K562 (cell line): ENCODE measurements around the gene HSPA1L. TPM values are rescaled to one million over a fixed set of nuclear protein-coding genes. Genes with fewer than 3 reads are reported as not detected.

ENCODE experiments used
- ATAC-seq: fragments of 200-7000 bp; cut with Tn5 transposase; 3 replicates; pipeline ENCODE4 v1.9.1; 2020; ENCODE audit warnings: moderate library complexity
- BruUV-seq: library from RNA; stranded (reverse); fragments of 400-500 nt; replicated peaks from 2 replicates; lab custom pipeline; 2021; lab: Mats Ljungman, UMichigan
- CTCF ChIA-PET: fragments of 300-600 bp; formaldehyde crosslinking; extraction: SDS; loops from one replicate; lab custom pipeline; 2021; ENCODE audit warnings: low intra/inter-chr PET ratio; lab: Yijun Ruan, JAX
- POLR2A ChIA-PET: fragments of 300-600, 350-650 bp; sonication (Branson Sonifier 250); formaldehyde crosslinking; extraction: SDS; loops from one replicate; lab custom pipeline; 2021; ENCODE audit warnings: antibody characterized with exemption, inconsistent platforms; lab: Yijun Ruan, JAX
- DNase-seq, 4 experiments: peaks; one replicate each; pipeline versions ENCODE4 v3.0.0 to v3.0.0-alpha.2; 2011 to 2018; ENCODE audit warnings: low spot score in 3 of 4, mixed read lengths in 3 of 4; ENCODE audit errors: extremely low read depth in 1 of 4
- FAIRE-seq: peaks from 2 replicates; lab custom pipeline; 2011; peaks lifted over from hg19 to GRCh38; lab: Jason Lieb, UNC
- H2AFZ ChIP-seq: 2 replicates; pipeline ENCODE4 v1.6.0; 2011; ENCODE audit warnings: low read depth, low read length, control low read depth, inconsistent platforms
- H3K27ac ChIP-seq: fragments of 200-600 bp; 3 replicates; pipeline ENCODE4 v1.8.0; 2011; ENCODE audit warnings: low read depth, mild to moderate bottlenecking, control low read depth, inconsistent platforms, low read length, moderate library complexity, mixed read lengths; ENCODE audit errors: extremely low read depth
- H3K27me3 ChIP-seq, 2 experiments: fragments of 300-600 bp in 1 of 2; 2 replicates in 1 of 2; 3 replicates in 1 of 2; pipeline versions ENCODE4 v1.6.0 to v1.8.0; 2011; ENCODE audit warnings: inconsistent platforms in 2 of 2, low read length in 2 of 2, mild to moderate bottlenecking in 1 of 2, mixed read lengths in 1 of 2, moderate library complexity in 1 of 2; ENCODE audit not compliant: control insufficient read depth in 2 of 2, insufficient read depth in 2 of 2
- H3K36me3 ChIP-seq: fragments of 300-600 bp; 3 replicates; pipeline ENCODE4 v1.8.0; 2011; ENCODE audit warnings: mild to moderate bottlenecking, low read length, inconsistent platforms; ENCODE audit not compliant: control insufficient read depth, insufficient read depth
- H3K4me1 ChIP-seq, 2 experiments: fragments of 200-600 bp in 1 of 2; replicated peaks in 1 of 2; 2 replicates in 1 of 2; 3 replicates in 1 of 2; pipeline versions ENCODE4 v1.5.1 to v1.8.0; 2011; ENCODE audit warnings: inconsistent platforms in 2 of 2, low read length in 2 of 2, mild to moderate bottlenecking in 1 of 2, mixed read lengths in 1 of 2, moderate library complexity in 1 of 2; ENCODE audit not compliant: control insufficient read depth in 2 of 2, insufficient read depth in 2 of 2
- H3K4me2 ChIP-seq: 2 replicates; pipeline ENCODE4 v1.6.1; 2011; ENCODE audit warnings: low read length, control low read depth, inconsistent platforms, mixed read lengths; ENCODE audit not compliant: insufficient read depth
- H3K4me3 ChIP-seq: fragments of 200-600 bp; sonication (generic), shearing (Covaris generic); 2 replicates; pipeline ENCODE4 v1.5.1; 2016; ENCODE audit warnings: control low read depth, inconsistent platforms
- H3K79me2 ChIP-seq: fragments of 200-600 bp; 3 replicates; pipeline ENCODE4 v1.8.0; 2011; ENCODE audit warnings: low read length, inconsistent platforms; ENCODE audit not compliant: control insufficient read depth, insufficient read depth
- H3K9ac ChIP-seq, 2 experiments: 2 replicates each; pipeline versions ENCODE4 v1.6.0 to v1.6.1; 2011; ENCODE audit warnings: low read depth in 2 of 2, low read length in 2 of 2, control low read depth in 1 of 2, inconsistent platforms in 1 of 2, mild to moderate bottlenecking in 1 of 2, mixed read lengths in 1 of 2; ENCODE audit not compliant: insufficient read depth in 1 of 2
- H3K9me1 ChIP-seq: one replicate; pipeline ENCODE4 v1.6.0; 2011; ENCODE audit warnings: inconsistent platforms, mild to moderate bottlenecking, low read length, moderate library complexity; ENCODE audit not compliant: control insufficient read depth, insufficient read depth
- H3K9me3 ChIP-seq: replicated peaks from 2 replicates; pipeline ENCODE4 v1.5.1; 2011; ENCODE audit warnings: low read depth, low read length, inconsistent platforms; ENCODE audit not compliant: control insufficient read depth, insufficient read depth
- H4K20me1 ChIP-seq: replicated peaks from 2 replicates; pipeline ENCODE4 v1.6.1; 2011; ENCODE audit warnings: low read length, inconsistent platforms, mixed read lengths; ENCODE audit not compliant: control insufficient read depth, insufficient read depth
- CREM ChIP-seq: IDR thresholded peaks from 2 replicates; pipeline ENCODE4 v1.6.1; 2014; ENCODE audit warnings: antibody characterized with exemption, low read depth
- EHMT2 ChIP-seq: fragments of 450-650 bp; IDR thresholded peaks from 2 replicates; pipeline ENCODE4 v1.6.1; 2018; ENCODE audit warnings: antibody characterized with exemption
- ELK3 ChIP-seq: fragments of 450-650 bp; formaldehyde crosslinking; IDR thresholded peaks from 2 replicates; pipeline ENCODE4 v1.4.0; 2020; ENCODE audit warnings: mild to moderate bottlenecking
- MEF2A ChIP-seq: IDR thresholded peaks from 2 replicates; pipeline ENCODE4 v1.6.1; 2011; ENCODE audit warnings: low read depth, mild to moderate bottlenecking, low read length, moderate library complexity; ENCODE audit not compliant: control insufficient read depth
- MYC ChIP-seq, 2 experiments: fragments of 250-450 bp in 1 of 2; sonication (Bioruptor Pico) in 1 of 2; IDR thresholded peaks; 2 replicates each; pipeline versions ENCODE4 v1.5.1 to v1.6.1; 2012 to 2021; ENCODE audit warnings: low read depth in 2 of 2, borderline replicate concordance in 1 of 2, improper control_type of control experiment in 1 of 2, low read length in 1 of 2, mild to moderate bottlenecking in 1 of 2, moderate library complexity in 1 of 2
- NBN ChIP-seq: fragments of 450-650 bp; IDR thresholded peaks from 2 replicates; pipeline ENCODE4 v1.6.1; 2016; ENCODE audit warnings: low read depth, mild to moderate bottlenecking
- POLR3A ChIP-seq: IDR thresholded peaks from 2 replicates; pipeline ENCODE4 v1.6.1; 2011; ENCODE audit warnings: borderline replicate concordance, mild to moderate bottlenecking, moderate library complexity; ENCODE audit not compliant: insufficient read length, insufficient read depth; ENCODE audit errors: extremely low read depth
- TBL1XR1 ChIP-seq, 2 experiments: IDR thresholded peaks; 2 replicates each; pipeline ENCODE4 v1.6.1; 2012; ENCODE audit warnings: improper control_type of control experiment in 2 of 2, low read length in 2 of 2, mild to moderate bottlenecking in 1 of 2
- ZNF277 ChIP-seq: fragments of 250-450 bp; sonication (Bioruptor Pico); IDR thresholded peaks from 2 replicates; pipeline ENCODE4 v1.8.0; 2022; ENCODE audit warnings: inconsistent platforms, mild to moderate bottlenecking, moderate library complexity, borderline replicate concordance
- WGBS: fragments of 100-300 bp; shearing (Covaris generic); methylation state at CpG from one replicate; pipeline ENCODE4 v1.1.6; 2016; ENCODE audit warnings: low coverage, mixed read lengths; ENCODE audit not compliant: insufficient coverage; ENCODE audit errors: missing lambda C conversion rate; 5-methylcytosine and 5-hydroxymethylcytosine counted together
- in situ Hi-C: fragments of 300-500 bp; cut with MboI; formaldehyde crosslinking; loops from 4 replicates; pipeline ENCODE4 v1.15.0; 2018; ENCODE audit warnings: inconsistent platforms, mixed read lengths
- intact Hi-C: fragments of 100-400 bp; cut with micrococcal nuclease; formaldehyde crosslinking; loops from 2 replicates; pipeline ENCODE4 v1.14.2; 2022
- polyA plus RNA-seq, 8 experiments: library from polyadenylated mRNA; depleted of rRNA in 4 of 8; stranded (reverse) in 5 of 8; unstranded in 3 of 8; fragments of >200 nt; fragmentation: Nextera tagmentation in 2 of 8; fragmentation: Illumina TruSeq in 1 of 8; extraction: Ambion mirVana in 2 of 8; extraction: Trizol in 1 of 8; gene quantifications; 2 replicates each; pipeline versions ENCODE4 v1.2.1 to v1.2.3, GENCODE V29; 2011 to 2014; ENCODE audit warnings: inconsistent platforms in 1 of 8, missing spikeins in 1 of 8
- total RNA-seq, 7 experiments: library from RNA; depleted of rRNA in 6 of 7; stranded (reverse); fragments of >200 nt in 6 of 7; fragmentation: Illumina TruSeq in 2 of 7; extraction: Trizol in 2 of 7; gene quantifications; 2 replicates each; pipeline versions ENCODE4 v1.2.1 to v1.2.3, GENCODE V29; 2011 to 2021; ENCODE audit warnings: low replicate concordance in 1 of 7
- TF ChIP-seq, protein P1 (sequence below), 2 experiments: fragments of 150-350 bp in 1 of 2; IDR thresholded peaks; 2 replicates each; pipeline ENCODE4 v1.6.1; 2012 to 2016; ENCODE audit warnings: low read depth in 2 of 2, low read length in 2 of 2, mild to moderate bottlenecking in 1 of 2, moderate library complexity in 1 of 2
- TF ChIP-seq, protein P2 (sequence below): fragments of 450-650 bp; IDR thresholded peaks from 2 replicates; pipeline ENCODE4 v1.6.1; 2017; ENCODE audit warnings: mild to moderate bottlenecking, moderate library complexity

HSPA1L gene
- total and polyA plus RNA-seq, 9 of the 15 experiments (the other 6 are each of a cell fraction or from before 2014, with no cell fraction given), result 0.14 to 2.1 (median 1.3) TPM

GRCh38 chr6:31768363-31769257 lies 46.5 kb downstream of the HSPA1L start:
- peak overlapping the region; percentile 73 for H2AFZ ChIP-seq
- H3K9me3 ChIP-seq, result no peaks in the 10 kb centered on the region
- no peak overlapping the region for H3K27ac ChIP-seq
- BruUV-seq, result no TSS peak
- DNase-seq, result no peak
- in situ Hi-C loops (loop anchor here (5.0 kb wide), 1 partner anchor 81 kb away; no protein-coding TSS in a partner anchor), intact Hi-C loops (loop anchor here (1.0 kb wide), 2 partner anchors 39 to 88 kb away; partner anchors contain the start of gene DDAH2)
- H3K9me1 ChIP-seq, result peaks cover 4% of the 10 kb centered on the region
- ATAC-seq, result no peak
- no peaks in the 10 kb centered on the region for H4K20me1 ChIP-seq
- peak overlapping the region in 1 of 2 experiments; percentile 67; a peak in 1 of 4 replicates for H3K9ac ChIP-seq
- FAIRE-seq, result no peak
- H3K79me2 ChIP-seq, result no peaks in the 10 kb centered on the region
- ChIA-PET CTCF (interaction anchor here (1.2 to 2.9 kb wide), 3 partner anchors 39 to 88 kb away, joined by 3 to 35 read pairs (median 18); partner anchors contain the start of genes DDAH2 and LY6G5C), POLR2A (interaction anchor here (0.6 to 5.9 kb wide), 19 partner anchors 9 to 116 kb away, joined by 3 to 75 read pairs (median 6); partner anchors contain the start of genes BAG6, GPANK1, HSPA1B and MSH5)
- WGBS, result 72% methylated on average over 18 of the region's 18 CpGs
- H3K27me3 ChIP-seq, result no peaks in the 10 kb centered on the region
- no peak overlapping the region for H3K4me3 ChIP-seq
- no peak overlapping the region; the same call in 1 of the 2 replicates for H3K4me2 ChIP-seq
- H3K36me3 ChIP-seq, result peaks cover 8% of the 10 kb centered on the region; the same call in 2 of the 3 replicates
- H3K4me1 ChIP-seq, result peaks cover 21 to 65% of the 10 kb centered on the region in 2 experiments; a peak in 4 of 5 replicates
- TF ChIP-seq MEF2A, result no peak
- no peak for TF ChIP-seq NBN
- TF ChIP-seq MYC (IDR thresholded peaks at IDR 0.05; ENCODE audit: low read depth, low read length), result no peak
- 0 out of 2 replicates have a peak, but pooled peaks have one; percentile 33 for TF ChIP-seq MYC (CRISPR knock-in tag; IDR thresholded peaks at IDR 0.05; ENCODE audit: borderline replicate concordance, low read depth)
- no peak for TF ChIP-seq TBL1XR1 (IDR thresholded peaks at IDR 0.05; ENCODE audit: low read length in 2 of 2)
- no peak for TF ChIP-seq POLR3A
- no peak for TF ChIP-seq ELK3
- TF ChIP-seq CREM, result no peak
- TF ChIP-seq, protein P1, sequence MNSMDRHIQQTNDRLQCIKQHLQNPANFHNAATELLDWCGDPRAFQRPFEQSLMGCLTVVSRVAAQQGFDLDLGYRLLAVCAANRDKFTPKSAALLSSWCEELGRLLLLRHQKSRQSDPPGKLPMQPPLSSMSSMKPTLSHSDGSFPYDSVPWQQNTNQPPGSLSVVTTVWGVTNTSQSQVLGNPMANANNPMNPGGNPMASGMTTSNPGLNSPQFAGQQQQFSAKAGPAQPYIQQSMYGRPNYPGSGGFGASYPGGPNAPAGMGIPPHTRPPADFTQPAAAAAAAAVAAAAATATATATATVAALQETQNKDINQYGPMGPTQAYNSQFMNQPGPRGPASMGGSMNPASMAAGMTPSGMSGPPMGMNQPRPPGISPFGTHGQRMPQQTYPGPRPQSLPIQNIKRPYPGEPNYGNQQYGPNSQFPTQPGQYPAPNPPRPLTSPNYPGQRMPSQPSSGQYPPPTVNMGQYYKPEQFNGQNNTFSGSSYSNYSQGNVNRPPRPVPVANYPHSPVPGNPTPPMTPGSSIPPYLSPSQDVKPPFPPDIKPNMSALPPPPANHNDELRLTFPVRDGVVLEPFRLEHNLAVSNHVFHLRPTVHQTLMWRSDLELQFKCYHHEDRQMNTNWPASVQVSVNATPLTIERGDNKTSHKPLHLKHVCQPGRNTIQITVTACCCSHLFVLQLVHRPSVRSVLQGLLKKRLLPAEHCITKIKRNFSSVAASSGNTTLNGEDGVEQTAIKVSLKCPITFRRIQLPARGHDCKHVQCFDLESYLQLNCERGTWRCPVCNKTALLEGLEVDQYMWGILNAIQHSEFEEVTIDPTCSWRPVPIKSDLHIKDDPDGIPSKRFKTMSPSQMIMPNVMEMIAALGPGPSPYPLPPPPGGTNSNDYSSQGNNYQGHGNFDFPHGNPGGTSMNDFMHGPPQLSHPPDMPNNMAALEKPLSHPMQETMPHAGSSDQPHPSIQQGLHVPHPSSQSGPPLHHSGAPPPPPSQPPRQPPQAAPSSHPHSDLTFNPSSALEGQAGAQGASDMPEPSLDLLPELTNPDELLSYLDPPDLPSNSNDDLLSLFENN (IDR thresholded peaks at IDR 0.05; ENCODE audit: low read depth in 2 of 2, low read length in 2 of 2), result no peak
- TF ChIP-seq, protein P2, sequence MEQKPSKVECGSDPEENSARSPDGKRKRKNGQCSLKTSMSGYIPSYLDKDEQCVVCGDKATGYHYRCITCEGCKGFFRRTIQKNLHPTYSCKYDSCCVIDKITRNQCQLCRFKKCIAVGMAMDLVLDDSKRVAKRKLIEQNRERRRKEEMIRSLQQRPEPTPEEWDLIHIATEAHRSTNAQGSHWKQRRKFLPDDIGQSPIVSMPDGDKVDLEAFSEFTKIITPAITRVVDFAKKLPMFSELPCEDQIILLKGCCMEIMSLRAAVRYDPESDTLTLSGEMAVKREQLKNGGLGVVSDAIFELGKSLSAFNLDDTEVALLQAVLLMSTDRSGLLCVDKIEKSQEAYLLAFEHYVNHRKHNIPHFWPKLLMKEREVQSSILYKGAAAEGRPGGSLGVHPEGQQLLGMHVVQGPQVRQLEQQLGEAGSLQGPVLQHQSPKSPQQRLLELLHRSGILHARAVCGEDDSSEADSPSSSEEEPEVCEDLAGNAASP, result no peak
- TF ChIP-seq ZNF277 (CRISPR knock-in tag), result no peak
- 0 out of 2 replicates have a peak, but pooled peaks have one; percentile 7 for TF ChIP-seq EHMT2
